GM23248 (cell line): Measurements from ENCODE around the gene CD52.

Source experiments
- EZH2 ChIP-seq: fragments of 200-600 bp; sonication (generic); IDR thresholded peaks from 2 replicates; pipeline ENCODE4 v1.6.1; 2018; ENCODE audit warnings: antibody characterized with exemption, mild to moderate bottlenecking; ENCODE audit not compliant: insufficient read depth, poor library complexity, severe bottlenecking
- EZH2phosphoT487 ChIP-seq: fragments of 200-600 bp; sonication (generic); IDR thresholded peaks from 2 replicates; pipeline ENCODE4 v1.6.1; 2018; ENCODE audit warnings: antibody characterized with exemption, moderate library complexity, mild to moderate bottlenecking, low read depth; ENCODE audit not compliant: insufficient read depth

DNA sequence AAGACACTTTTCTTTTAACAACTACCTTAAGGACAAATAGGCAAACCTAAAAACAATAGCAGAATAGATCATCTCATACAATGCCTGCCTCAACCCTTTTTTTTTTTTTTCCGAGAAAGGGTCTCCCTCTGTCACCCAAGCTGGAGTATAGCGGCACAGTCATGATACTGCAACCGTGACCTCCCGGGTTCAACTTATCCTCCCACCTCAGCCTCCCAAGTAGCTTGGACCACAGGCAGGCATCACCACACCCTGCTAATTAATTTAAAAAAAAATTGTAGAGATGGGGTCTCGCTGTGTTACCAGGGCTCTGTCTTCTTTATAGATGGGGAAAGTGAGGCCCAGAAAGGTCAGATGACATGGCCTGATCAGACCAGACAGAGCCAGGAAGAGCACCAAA, 29.9 kb upstream of the CD52 start:
- TF ChIP-seq EZH2 = no peak
- no peak for TF ChIP-seq EZH2phosphoT487
